HG02973 (cell line): Measurements from ENCODE around the gene RAI14.
"Not testable (repeated sequence)": the region's sequence is repeated elsewhere in the genome, so short reads cannot be mapped to it uniquely, and the experiment has no call there.

Experiments
- ATAC-seq: cut with Tn5 transposase; IDR thresholded peaks from one replicate; pipeline ENCODE4 v1.9.1; 2021; ENCODE audit warnings: moderate library complexity; ENCODE audit not compliant: unreplicated experiment

RAI14 gene

DNA sequence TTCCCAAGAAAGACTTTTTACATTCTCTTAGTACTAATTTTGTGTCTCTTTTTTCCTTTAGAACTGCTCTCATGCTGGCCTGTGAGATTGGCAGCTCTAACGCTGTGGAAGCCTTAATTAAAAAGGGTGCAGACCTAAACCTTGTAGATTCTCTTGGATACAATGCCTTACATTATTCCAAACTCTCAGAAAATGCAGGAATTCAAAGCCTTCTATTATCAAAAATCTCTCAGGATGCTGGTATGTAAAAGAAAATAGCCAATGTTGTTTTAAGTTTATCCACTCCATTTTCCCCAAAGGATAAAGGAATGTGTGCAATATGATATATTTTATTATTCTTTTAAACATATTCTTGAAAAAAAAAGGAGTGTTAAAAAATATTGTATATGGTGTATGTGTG, 155.6 kb downstream of the RAI14 start:
- no peak for ATAC-seq

DNA sequence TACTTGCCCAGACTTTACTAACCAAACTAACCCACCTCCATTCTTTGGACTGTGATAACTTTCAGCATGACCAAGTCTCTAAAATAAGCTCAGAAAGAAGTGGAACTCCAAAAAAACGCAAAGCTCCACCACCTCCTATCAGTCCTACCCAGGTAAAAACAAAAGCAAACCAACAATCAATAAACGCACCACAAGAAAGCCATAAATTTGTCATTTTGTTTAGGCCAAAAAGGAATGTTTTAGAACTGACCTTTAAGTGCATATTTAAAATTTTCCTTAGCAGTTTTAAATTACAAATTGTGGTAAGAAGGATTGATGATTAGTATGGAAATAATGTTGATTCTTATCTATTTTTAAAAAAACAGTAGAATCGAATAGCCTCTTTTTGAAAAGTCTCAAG, 157.4 kb downstream of the RAI14 start:
- no peak for ATAC-seq

DNA sequence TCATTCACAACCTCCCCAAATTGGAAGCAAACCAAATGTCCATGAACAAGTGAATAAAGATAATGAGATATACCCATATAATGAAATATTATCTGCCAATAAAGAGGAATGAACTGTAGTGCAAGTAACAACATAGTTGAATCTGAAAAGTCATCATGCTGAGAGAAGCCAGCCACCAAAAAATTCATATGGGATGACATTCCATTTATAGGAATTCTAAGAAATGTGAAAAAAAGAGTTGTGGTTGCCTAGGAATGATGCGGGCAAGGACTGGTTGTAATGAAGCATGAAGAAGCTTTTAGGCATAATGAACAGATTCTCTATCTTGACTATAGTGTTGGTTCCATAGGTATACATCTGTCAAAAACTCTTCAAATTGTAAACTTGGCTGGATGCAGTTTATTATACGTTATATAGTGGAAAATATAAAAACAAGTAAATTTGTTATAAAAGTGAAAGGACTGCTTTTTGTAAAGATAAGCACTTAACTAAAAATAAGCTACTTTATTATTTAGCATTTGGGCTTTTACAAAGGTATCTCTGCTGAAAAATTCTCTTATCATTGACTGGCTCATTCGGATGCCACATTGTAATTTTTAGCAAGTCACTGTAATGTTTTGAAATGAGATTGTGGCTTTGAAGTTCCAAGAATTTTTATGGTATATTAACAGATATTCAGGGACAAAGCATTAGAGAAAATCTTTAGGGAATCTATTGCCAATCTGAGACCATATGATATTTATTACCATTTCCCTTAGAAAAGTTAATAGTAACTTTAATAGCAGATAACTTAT, 161.6 kb downstream of the RAI14 start:
- no peak for ATAC-seq

DNA sequence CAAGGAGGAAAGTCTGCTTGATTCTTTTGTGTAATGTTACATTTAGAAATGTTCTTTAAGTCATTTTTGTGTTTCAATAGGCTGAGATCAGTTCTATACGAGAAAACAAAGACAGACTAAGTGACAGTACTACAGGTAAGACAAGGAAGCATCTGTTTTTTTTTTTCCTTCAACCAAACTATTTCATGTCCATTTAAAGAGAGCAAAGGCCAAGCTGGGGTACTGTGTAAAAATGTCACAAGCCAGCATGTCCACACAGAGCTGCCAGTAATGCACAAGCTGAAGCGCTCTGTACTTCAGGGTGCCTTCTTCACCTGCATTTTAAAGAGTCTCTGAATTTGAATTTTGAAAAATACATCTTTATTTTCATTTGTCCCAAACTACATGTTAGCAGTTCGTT, 162.6 kb downstream of the RAI14 start:
- ATAC-seq, result no peak

DNA sequence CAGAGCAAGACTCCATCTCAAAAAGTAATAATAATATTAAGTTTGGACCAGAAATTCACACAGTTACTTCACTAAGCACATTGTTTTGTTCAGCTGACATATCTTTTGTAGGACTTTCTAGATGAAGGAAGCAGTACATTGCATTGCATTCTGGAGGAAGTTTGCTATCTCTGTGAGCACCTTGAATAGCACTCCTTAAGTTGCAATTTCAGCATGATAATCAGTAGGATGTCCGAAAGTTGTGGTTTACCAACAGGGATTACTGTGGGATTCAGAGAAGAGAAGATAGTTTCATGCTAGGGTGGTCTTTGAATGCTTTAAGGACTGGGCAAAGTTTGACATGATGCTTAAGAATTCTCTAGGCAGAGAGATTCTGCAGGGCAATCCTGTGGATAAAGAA, 164.5 kb downstream of the RAI14 start:
- no peak for ATAC-seq

DNA sequence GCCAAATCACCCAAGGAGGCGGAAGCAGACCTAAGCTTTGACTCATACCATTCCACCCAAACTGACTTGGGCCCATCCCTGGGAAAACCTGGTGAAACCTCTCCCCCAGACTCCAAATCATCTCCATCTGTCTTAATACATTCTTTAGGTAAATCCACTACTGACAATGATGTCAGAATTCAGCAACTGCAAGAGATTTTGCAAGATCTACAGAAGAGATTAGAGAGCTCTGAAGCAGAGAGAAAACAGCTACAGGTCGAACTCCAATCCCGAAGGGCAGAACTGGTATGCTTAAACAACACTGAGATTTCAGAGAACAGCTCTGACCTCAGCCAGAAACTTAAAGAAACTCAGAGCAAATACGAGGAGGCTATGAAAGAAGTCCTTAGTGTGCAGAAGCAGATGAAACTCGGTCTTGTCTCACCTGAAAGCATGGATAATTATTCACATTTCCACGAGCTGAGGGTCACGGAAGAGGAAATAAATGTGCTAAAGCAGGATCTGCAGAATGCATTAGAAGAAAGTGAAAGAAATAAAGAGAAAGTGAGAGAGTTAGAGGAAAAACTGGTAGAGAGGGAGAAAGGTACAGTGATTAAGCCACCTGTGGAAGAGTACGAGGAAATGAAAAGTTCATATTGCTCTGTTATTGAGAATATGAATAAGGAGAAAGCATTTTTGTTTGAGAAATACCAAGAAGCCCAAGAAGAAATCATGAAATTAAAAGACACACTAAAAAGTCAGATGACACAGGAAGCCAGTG, 167.0 kb downstream of the RAI14 start:
- no peak for ATAC-seq

DNA sequence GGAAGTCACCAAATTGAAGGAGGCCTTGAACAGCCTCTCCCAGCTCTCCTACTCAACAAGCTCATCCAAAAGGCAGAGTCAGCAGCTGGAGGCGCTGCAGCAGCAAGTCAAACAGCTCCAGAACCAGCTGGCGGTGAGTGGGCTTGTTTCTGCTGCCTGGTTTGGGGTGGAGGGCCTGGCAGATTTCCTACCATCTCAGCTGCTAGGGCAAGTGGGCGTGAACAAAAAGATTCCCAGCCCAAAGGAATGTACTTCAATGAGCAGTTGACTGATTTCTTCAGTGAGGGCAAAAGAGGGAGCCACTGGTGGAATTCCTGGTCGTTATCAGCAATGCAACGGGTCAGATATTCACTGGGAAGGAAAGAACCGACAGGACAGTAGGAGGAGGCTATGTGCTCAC, 170.2 kb downstream of the RAI14 start:
- no peak for ATAC-seq

DNA sequence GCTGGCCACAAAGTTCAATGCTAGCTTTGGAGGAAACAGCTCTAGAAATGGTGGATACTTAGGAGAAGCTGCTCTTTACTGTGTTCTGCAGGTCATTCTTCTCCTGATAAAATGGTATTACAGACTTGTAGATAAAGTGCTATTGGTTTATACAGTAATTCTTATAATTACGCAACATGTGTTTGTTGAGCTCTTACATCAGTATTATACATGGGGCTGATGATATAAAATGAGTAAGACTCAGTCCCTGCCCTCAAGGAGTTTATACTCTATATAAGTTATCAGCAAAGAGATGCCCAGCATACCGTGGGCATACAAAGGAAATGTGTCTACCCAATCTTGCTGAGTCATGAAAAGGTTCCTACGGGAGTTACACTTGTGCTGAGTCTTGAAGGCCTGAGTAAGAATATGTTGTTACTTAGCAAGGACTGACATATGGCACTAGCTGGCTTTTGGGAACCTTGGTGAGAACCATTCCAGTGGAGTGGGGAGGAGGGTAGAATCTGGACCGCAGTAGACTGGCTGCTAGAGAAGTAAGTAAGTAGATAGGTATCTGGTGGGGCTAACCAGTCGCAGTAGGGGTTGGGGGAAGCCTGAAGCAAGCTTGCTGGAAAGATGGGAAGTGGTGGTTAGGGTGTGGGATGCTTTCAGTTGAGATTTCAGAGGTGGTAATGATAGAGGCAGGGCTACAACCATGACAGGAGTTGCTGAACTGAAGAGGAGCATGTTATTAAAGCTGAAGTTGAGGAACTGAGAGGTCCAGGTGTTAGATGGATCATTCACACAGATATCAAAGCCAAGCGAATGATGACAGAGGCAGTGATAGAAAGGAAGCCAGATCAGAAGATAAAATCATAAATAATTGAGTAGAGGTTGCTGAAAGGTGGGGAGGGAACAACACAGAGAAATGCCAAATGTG, 171.7 kb downstream of the RAI14 start:
- no peak for ATAC-seq

DNA sequence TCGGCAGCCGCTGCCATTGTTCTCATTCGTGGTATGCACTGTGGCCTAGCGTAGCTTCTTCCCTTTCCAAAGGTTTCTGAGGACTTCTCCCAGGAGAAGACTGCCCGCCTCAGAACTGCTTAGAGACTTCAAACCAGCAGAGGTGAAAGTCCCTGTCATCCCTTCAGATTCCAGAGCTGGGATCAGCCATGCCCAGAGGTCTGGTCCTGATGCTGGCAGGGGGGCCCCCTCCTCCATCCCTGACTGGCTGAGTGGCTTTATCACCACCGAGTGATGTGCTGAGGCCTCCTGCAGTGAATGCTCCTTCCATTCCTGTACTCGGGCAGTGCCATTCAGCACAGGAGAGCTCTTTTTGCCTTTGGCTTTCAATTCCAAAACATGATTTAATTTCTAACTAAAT, 174.7 kb downstream of the RAI14 start:
- not testable (repeated sequence) for ATAC-seq

DNA sequence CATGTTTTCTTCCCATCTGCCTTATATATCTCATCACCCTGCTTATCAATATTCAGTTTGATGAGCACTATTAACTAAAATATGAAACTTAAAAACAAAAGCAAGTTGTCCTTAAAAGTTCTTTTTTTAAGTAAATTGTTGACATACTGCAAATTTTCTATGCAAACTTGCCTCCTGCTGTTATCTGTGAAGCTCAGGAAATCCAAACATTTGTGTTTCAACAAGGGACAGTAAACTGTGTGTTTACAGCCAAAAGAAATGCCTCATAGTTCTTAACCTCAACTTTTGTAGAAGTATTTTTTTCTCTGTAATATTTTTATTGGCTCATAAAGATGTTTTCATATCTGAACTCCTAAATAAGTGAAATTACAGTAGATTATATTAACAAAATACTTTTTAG, 175.2 kb downstream of the RAI14 start:
- ATAC-seq, result no peak

DNA sequence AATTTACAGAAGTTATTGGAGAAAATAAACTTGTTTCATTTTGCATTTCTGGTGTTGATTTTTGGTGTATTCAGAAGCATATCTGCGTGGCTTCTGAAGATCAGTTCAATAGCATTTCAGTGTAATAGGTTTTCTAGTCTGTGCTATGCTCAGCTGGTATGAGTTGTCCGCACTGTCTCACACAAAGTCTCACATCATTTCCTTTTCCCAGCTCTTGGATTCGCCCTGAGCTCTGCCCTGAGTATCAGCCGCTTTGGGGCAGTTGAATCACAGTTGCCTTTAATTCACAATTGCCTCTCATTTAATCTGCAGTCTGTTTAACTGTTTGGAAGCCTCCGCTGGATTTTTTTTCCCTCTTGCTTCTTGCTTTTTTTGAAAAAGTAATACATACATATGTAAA, 176.4 kb downstream of the RAI14 start:
- ATAC-seq, result no peak

DNA sequence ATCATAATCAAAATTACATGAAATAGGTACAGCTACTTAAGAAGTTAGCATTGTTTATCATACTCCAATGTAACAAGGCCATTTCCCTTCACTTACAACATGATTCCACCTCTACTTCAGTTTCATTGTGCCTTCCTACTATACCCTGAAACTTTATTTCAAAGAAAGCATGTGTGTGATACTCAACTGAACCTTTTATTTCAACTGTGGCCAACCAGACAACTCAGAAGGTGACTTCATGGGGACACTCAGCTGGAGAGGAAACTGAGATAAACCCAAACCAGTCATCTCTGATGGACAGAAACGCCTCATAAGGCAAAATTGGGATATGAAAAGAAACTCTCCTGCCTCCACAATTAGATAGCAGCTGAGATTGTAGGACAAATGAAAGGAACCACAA, 177.0 kb downstream of the RAI14 start:
- no peak for ATAC-seq

DNA sequence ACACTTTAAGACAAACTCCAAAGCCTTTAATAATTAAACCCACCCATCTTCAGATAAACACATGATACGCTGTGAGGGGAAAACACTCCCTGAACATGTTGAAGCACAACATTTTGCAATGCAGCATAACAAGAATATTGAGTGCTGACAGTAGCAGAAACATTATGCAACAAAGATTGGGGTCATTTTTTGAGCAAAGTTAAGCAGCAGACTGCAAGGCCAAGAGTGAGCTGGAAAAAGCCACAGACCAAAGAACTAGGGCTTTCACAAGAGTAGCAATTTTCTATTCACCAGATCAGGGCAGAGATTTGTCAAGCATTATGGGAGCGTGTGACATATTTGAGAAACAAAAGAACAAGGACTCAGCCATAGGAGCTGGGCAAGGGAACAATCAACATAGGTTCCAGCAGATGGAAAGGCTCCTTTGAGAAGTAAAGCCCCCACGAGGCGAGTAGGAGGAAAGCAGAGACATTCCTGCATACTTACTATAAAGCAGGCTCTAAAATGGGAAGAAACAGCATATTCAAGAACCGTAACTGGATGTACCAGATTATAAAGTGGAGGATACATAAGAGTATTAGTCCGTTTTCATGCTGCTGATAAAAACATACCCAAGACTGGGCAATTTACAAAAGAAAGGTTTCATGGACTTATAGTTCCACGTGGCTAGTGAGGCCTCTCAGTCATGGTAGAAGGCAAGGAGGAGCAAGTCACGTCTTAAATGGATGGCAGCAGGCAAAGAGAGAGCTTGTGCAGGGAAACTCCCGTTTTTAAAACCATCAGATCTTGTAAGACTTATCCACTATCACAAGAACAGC, 178.1 kb downstream of the RAI14 start:
- ATAC-seq, result no peak

DNA sequence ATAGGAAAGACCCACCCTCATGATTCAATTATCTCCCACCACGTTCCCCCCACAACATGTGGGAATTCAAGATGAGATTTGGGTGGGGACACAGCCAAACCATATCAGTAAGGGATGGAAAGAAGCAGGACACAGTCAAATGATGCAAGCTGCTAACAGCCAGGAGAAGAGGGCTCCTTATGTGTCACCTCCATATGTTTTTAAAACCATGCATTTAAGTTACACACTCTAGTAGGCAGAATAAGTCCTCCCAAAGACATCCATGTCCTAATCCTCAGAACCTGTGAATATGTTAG, 178.6 kb downstream of the RAI14 start:
- ATAC-seq, result no peak

DNA sequence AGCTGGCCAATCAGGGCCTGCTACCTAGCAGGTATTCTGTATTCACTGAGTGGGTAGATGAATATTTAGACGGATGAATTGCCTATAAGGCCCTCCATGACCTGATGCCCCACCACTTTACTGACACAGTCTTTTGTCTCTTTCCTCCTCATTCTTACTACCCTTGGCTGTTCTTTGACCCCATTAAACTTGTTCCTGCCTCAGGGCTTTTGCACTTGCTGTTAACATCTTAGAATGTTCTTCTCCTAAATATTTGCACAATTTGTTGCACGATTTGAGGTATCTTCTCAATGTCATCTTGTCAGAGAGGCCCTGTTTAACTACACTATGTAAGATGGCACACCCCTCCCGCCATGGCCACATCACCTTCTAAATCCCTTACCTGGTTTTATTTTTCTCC, 179.5 kb downstream of the RAI14 start:
- ATAC-seq, result no peak

DNA sequence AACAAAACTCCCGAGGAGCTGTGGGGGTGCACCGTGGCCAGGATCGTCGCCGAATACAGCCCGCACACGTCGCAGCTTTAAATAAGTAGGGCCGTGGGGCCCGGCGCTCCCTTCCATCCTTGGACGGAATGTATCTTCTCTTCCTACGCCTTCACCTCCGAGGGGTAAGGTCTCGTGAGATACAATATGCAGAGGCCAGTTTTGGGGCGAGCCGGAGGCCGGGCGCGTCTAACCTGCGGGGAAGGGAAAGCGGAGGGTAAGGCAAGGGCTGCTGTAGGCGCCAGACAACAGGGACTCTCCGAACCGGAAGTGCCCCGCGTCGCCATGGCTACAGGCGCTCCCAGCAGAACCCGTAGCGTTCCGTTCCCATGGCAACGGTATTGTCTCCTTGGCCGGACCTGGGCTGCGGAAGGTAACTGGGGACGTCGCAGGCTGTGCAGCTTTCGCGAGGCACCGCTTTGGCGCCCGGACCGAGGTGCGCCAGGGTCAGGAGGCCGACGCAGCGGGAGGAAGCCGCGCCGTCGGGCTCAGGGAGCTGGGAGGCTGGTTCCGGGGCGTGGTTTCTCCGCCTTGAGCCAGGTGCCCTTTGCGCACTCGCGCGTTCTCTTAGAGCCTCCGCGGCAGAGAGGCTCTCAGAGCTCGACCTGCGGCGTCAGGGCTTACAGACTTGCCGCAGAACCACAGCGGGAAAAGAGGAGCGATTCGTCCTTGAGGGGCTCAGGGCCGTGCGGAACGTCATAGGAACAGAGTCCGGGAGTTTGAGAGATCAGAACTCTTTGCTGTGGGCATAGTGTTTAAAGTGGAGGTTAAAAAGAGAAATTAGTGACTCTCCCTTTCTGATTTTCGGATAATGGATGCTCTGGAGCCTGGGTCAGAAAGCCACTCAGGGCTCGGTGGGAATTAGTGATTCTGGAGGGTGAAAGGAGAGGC, 182.9 kb downstream of the RAI14 start, which contains the start of gene TTC23L:
TSS of gene TTC23L (plus strand) at position 380 of the 930 bp plus-strand sequence. CDS start 1,508 bp downstream, outside the sequence.
- peak; percentile 96 for ATAC-seq

DNA sequence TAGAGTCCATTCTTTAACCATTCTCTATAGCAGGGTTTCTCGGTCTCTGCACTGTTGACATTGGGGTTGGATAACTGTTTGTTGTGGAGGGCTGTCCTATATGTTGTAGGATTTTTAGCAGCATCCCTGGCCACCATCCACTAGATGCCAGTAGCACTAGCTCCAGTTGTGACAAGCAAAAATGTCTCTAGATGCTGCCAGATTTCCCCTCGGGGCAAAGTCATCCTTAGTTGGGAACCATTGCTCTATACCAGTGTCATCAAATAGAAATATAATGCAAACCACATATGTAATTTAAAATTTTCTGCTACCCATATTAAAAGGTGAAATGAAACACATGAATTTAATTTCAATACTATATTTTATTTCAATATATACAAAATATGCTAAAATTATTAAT, 185.7 kb downstream of the RAI14 start:
- ATAC-seq, result no peak

DNA sequence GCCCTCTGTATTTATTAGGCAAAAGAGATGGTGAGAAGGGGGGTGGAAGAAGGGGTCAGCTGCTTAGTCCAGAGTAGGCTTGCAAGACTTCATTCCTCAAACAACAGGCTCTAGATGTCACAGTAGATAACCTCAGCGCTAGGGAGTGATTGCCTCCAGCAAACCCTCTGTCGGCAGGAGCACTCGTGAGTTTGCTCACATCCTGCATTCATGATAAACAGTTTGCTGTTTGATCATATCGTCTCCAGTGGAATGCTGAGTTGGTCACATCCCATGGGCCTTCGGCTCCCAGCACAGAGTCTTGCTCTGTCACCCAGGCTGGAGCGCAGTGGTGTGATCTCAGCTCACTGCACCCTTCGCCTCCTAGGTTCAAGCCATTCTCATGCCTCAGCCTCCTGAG, 186.4 kb downstream of the RAI14 start:
- no peak for ATAC-seq

DNA sequence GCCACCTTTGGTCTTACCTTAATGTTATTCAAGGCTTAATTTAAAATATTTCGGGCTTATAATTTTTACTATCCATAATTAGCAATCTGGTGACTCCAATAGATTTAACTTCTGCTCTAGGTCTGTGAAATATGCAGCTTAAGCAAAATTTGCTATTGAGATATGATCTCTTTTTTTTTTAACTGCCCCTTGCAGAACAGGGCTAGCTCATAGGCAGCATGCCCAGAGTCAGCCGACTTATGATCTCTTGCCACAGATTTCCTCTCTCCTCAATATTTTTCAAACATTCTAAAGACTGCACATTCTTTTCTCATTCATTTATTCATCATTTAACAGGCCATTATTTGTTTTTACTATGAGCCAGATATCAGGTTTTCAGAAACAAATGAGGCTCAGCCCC, 187.4 kb downstream of the RAI14 start:
- ATAC-seq, result no peak

DNA sequence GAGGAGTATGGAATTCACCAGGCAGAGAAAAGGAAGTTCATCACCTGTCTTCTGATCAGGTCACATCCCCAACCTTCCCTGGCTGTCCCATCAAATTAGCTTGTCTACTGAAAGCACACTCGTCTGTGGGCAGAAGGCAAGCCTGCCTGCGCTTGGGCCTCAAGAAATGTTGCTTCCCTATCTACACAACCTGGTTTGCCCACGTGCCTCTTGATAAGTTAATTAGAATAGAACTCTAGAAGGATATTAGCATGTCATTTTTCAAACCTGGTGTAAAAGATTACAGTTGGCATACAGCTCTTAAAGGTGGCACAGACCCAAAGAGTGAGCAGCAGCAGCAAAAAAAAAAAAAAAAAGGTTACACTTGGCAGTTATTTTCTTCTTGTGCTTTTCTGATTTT, 188.0 kb downstream of the RAI14 start:
- no peak for ATAC-seq
